Peyer's patch (tissue), 4 donors: ENCODE data around the gene AIDA.
"Not testable (repeated sequence)": the region's sequence is repeated elsewhere in the genome, so short reads cannot be mapped to it uniquely, and the experiment has no call there.

Experiments
- CTCF ChIP-seq, 6 experiments: fragments of 450-650 bp in 4 of 6; fragments of 200-600 bp in 2 of 6; sonication (generic) in 1 of 6; IDR thresholded peaks; one replicate each; pipeline ENCODE4 v1.5.1; 2017 to 2019; ENCODE audit warnings: antibody characterized with exemption in 6 of 6, mild to moderate bottlenecking in 3 of 6, moderate library complexity in 1 of 6
- POLR2A ChIP-seq, 2 donors: fragments of 450-650 bp; IDR thresholded peaks; one replicate each; pipeline ENCODE4 v1.5.1; 2017; ENCODE audit warnings: antibody characterized with exemption in 2 of 2, mild to moderate bottlenecking in 2 of 2, moderate library complexity in 2 of 2

DNA sequence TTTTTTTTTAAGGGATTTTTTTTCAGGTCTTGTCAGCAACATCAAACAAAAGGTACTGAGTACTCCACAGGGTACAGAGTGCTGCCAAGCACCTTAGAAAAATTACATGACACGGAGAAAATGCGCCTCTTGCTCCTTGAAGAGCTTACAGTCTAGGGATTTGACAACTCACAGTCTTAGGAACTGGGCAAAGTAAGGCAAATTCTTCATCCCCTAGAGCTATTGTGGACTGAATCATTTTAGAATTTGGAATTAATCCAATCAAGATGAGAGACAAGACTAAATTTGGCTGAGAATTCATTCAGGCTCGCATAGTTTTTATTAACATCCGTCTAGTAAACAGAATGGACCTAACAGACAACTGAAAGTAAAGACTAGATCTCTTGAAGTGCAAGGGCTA lies 44.1 kb downstream of the AIDA start:
- TF ChIP-seq CTCF, POLR2A (IDR thresholded peaks at IDR 0.05): not testable (repeated sequence)
